ENCODE results near the gene TUT7.

- TF ChIP-seq EP300 (IDR thresholded peaks at IDR 0.05; ENCODE audit: borderline replicate concordance) (no peak), YY1 (IDR thresholded peaks at IDR 0.05; ENCODE audit: low read depth) (no peak), USF1 (IDR thresholded peaks at IDR 0.05) (no peak), ZBTB7A (IDR thresholded peaks at IDR 0.05; ENCODE audit: low read depth) (no peak), REST (IDR thresholded peaks at IDR 0.05; ENCODE audit: low read depth) (no peak), CREB1 (IDR thresholded peaks at IDR 0.05; ENCODE audit: low read depth) (no peak), RAD21 (IDR thresholded peaks at IDR 0.05; ENCODE audit: low read depth) (no peak), FOXM1 (IDR thresholded peaks at IDR 0.05; ENCODE audit: borderline replicate concordance, low read depth) (no peak), CEBPB (IDR thresholded peaks at IDR 0.05) (no peak), EGR1 (IDR thresholded peaks at IDR 0.05) (no peak), MAX (IDR thresholded peaks at IDR 0.05) (no peak), TCF12 (IDR thresholded peaks at IDR 0.05; ENCODE audit: low read depth) (no peak)
Measured at GRCh38 chr9:86352440-86353077, 1.7 kb downstream of the TUT7 start.
